Measurements from ENCODE around the gene EIPR1. TPM values are rescaled to one million over a fixed set of nuclear protein-coding genes. Genes with fewer than 3 reads are reported as not detected.
"Not testable (repeated sequence)": the region's sequence is repeated elsewhere in the genome, so short reads cannot be mapped to it uniquely, and the experiment has no call there.

The EIPR1 gene
- total and polyA plus RNA-seq, 9 donors, result 6.6 to 16.6 (median 8.9) TPM

- no peak overlapping the region for H3K27ac ChIP-seq
- DNase-seq, result peak in 2 of 5 donors; percentile 3 to 19
- WGBS, 3 donors, result 85 to 87% (median 87%) methylated on average over 23 to 24 of the region's 24 CpGs
- no peaks in the 10 kb centered on the region for H3K36me3 ChIP-seq
- H3K9me3 ChIP-seq, result no peaks in the 10 kb centered on the region
- H3K27me3 ChIP-seq, result no peaks in the 10 kb centered on the region
- TF ChIP-seq POLR2A (IDR thresholded peaks at IDR 0.05) (no peak), CTCF (IDR thresholded peaks at IDR 0.05) (no peak), EP300 (IDR thresholded peaks at IDR 0.05) (no peak)
- H3K4me3 ChIP-seq, result no peak overlapping the region
- peaks cover 4% of the 10 kb centered on the region for H3K4me1 ChIP-seq (ENCODE audit: insufficient read depth)
- intact Hi-C loops (cut with DNase I), result no loop called here
These were observed 92.7 kb downstream of the EIPR1 start for GRCh38 chr2:3284657-3285630.

DNA sequence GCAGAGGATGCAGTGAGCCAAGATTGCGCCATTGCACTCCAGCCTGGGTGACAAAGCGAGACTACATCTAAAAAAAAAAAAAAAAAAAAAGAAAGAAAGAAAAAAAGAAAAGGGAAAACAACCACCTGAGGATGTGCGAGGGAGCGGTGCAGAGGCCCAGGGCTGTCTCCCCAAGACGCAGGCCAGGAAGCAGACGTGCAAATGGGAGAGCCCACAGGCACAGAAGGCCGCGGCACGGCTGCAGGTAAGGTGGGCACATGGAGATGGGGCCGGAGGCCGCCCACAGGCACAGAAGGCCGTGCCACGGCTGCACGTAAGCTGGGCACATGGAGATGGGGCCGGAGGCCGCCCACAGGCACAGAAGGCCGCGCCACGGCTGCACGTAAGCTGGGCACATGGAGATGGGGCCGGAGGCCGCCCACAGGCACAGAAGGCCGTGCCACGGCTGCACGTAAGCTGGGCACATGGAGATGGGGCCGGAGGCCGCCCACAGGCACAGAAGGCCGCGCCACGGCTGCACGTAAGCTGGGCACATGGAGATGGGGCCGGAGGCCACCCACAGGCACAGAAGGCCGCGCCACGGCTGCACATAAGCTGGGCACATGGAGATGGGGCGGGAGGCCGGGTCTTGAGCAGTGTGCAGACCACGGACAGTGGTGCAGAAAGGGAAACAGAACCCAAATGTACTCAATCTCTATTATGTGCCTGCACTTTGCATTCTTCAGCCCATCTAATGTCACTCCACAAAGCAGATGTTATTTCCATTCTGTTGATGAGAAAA, 93.6 kb downstream of the EIPR1 start:
- H3K36me3 ChIP-seq; H3K4me3 ChIP-seq; H3K27ac ChIP-seq; H3K9me3 ChIP-seq; H3K27me3 ChIP-seq; intact Hi-C loops (cut with DNase I); H3K4me1 ChIP-seq (ENCODE audit: insufficient read depth): not testable (repeated sequence)
- peak in 2 of 5 donors; percentile 3 to 13 for DNase-seq
- WGBS, 3 donors, result 97 to 98% (median 97%) methylated on average over 26 to 30 of the region's 38 CpGs

- no peak overlapping the region for H3K4me3 ChIP-seq
- peaks cover 4% of the 10 kb centered on the region for H3K4me1 ChIP-seq (ENCODE audit: insufficient read depth)
- H3K27me3 ChIP-seq, result no peaks in the 10 kb centered on the region
- no peaks in the 10 kb centered on the region for H3K9me3 ChIP-seq
- WGBS, 3 donors, result 85 to 94% (median 89%) methylated on average over 11 to 14 of the region's 14 CpGs
- H3K27ac ChIP-seq, result no peak overlapping the region
- intact Hi-C loops (cut with DNase I), result no loop called here
- H3K36me3 ChIP-seq, result no peaks in the 10 kb centered on the region
- TF ChIP-seq POLR2A (IDR thresholded peaks at IDR 0.05) (no peak), CTCF (IDR thresholded peaks at IDR 0.05) (no peak), EP300 (IDR thresholded peaks at IDR 0.05) (no peak)
- DNase-seq, result peak in 2 of 5 donors; percentile 10 to 18
These were observed 94.4 kb downstream of the EIPR1 start for GRCh38 chr2:3283206-3283605.

DNA sequence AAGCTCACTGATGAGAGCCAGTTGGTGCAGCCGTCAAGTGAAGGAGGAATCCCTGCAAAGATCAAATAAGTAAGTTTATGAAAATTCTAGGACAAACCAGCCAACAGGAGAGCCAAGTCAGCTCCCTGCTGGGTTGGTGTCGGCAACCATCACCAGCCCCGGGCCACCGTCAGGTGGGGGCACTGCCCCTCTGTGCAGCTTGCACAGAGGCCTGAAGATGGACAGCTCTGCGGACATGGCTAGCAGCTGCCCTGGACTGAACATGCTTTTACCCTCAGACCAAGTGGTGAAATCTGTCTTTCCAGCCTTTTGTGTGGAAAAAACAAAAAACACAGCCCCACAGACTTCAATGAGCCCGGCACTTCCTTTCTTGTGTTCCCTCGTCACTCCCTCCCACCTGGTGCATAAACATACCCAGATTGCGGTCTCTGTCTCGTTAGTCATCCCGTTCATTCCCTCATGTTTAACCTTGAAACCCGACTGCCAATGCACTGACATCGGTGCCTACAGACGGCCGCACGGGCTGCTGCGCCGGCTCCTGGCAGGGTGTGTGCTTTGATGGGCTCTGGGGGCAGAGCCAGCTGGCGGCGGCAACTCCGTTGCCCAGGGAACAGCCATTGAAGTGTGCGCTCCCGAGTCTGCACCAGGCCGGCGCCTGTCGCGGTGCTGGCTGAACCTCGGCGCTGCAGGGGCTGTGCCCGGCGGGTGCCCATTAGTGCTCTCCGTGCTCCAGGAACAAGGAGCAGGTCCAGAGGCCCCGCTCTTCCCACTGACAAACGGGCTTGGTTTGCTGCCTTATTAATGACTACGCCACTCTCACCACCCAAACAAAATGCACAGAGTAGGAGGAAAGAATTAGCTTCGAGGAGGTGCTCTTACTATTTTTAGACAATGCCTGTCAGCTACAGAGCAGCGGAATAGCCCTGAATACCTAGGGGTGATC, 95.3 kb downstream of the EIPR1 start:
- Histone ChIP-seq H3K4me1 (ENCODE audit: insufficient read depth) (peaks cover 4% of the 10 kb centered on the region), H3K36me3 (no peaks in the 10 kb centered on the region), H3K27me3 (no peaks in the 10 kb centered on the region), H3K9me3 (no peaks in the 10 kb centered on the region), H3K27ac (no peak overlapping the region), H3K4me3 (no peak overlapping the region)
- TF ChIP-seq CTCF (IDR thresholded peaks at IDR 0.05), result no peak
- TF ChIP-seq EP300 (IDR thresholded peaks at IDR 0.05), result no peak
- TF ChIP-seq POLR2A (IDR thresholded peaks at IDR 0.05), result no peak
- intact Hi-C loops (cut with DNase I), result no loop called here
- 18 to 30% (median 28%) methylated on average over 33 to 36 of the region's 36 CpGs for WGBS, 3 donors
- peak in 2 of 5 donors; percentile 32 to 55 for DNase-seq

Data from ovary (tissue), 9 donors.